ENCODE results near the gene LINC00237. TPM values are rescaled to one million over a fixed set of nuclear protein-coding genes. Genes with fewer than 3 reads are reported as not detected.

LINC00237 gene
- not detected in 2 replicates for total RNA-seq (ENCODE audit: low replicate concordance)

DNA sequence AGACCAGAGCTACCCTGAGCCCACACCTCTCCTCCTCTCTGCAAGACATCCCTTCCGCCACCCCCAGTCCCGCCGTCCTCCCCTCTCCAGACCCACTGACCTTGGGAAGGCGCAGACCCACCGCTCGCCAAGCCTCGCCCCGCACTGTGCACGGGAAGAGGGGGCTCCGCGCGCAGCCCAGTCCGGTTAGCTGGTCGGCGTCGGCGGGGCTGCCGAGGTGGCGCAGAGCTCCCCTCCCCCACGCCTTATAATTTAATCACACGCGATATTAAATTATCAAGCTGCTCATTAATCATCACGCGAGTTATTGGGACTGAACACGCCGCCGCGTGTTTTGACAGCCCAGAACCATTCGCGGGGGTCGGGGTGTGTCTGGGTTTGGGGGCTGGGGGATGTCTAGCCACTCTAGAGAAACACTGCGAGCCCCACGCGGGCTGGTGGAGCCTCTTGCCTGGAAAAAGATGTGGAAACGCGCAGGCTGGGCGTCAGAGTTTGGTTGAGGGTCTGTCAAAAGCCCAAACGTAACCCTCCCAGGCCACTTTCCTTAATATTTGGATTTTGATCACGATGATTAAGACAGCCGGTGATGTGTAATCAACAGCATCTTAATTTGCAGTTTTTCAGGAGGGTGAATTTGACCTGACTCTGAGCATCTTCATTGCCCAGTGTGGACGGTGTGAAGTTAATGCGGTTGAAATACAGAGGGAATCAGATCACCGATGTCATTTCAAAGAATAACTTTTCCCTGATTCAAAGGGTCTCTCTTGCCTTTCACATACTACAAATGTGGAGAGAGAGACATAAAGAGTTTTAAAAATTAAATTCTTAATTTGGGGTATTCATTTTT, at the start of gene LINC00237:
TSS of gene LINC00237 (minus strand) at position 188 of the 847 bp plus-strand sequence.
- H3K4me3 ChIP-seq (ENCODE audit: low read depth, low read length) = no peak within 1 kb of the TSS
- DNase-seq (ENCODE audit: low read depth) = no peak
- TF ChIP-seq, protein P1, sequence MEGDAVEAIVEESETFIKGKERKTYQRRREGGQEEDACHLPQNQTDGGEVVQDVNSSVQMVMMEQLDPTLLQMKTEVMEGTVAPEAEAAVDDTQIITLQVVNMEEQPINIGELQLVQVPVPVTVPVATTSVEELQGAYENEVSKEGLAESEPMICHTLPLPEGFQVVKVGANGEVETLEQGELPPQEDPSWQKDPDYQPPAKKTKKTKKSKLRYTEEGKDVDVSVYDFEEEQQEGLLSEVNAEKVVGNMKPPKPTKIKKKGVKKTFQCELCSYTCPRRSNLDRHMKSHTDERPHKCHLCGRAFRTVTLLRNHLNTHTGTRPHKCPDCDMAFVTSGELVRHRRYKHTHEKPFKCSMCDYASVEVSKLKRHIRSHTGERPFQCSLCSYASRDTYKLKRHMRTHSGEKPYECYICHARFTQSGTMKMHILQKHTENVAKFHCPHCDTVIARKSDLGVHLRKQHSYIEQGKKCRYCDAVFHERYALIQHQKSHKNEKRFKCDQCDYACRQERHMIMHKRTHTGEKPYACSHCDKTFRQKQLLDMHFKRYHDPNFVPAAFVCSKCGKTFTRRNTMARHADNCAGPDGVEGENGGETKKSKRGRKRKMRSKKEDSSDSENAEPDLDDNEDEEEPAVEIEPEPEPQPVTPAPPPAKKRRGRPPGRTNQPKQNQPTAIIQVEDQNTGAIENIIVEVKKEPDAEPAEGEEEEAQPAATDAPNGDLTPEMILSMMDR (IDR thresholded peaks at IDR 0.05; ENCODE audit: insufficient read depth, low read length) = no peak

DNA sequence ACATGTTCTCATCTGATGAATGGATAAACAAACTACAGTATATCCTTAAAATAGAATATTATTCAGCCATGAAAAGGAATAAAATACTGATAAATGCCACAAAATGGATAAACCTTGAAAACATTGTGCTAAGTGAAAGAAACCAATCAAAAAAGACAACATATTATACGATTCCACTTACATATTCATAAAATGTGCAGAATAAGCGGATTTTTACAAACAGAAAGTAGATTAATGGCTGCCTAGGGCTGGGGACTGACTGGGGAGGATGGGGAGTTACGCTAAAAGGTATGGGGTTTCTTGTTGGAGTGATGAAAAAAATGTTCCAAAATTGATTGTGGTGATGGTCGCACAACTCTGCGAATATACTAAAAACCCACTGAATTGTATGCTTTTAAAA, 49.1 kb upstream of the LINC00237 start:
- H3K4me3 ChIP-seq (ENCODE audit: low read depth, low read length) = no peak overlapping the region
- TF ChIP-seq, protein P1 (IDR thresholded peaks at IDR 0.05; ENCODE audit: insufficient read depth, low read length) = no peak
- no peak for DNase-seq (ENCODE audit: low read depth)

GRCh38 chr20:21154692-21155091, 48.5 kb upstream of the LINC00237 start:
- no peak for DNase-seq (ENCODE audit: low read depth)
- no peak overlapping the region for H3K4me3 ChIP-seq (ENCODE audit: low read depth, low read length)
- TF ChIP-seq, protein P1 (IDR thresholded peaks at IDR 0.05; ENCODE audit: insufficient read depth, low read length) = no peak

- TF ChIP-seq, protein P1 (IDR thresholded peaks at IDR 0.05; ENCODE audit: insufficient read depth, low read length) = no peak
- H3K4me3 ChIP-seq (ENCODE audit: low read depth, low read length) = no peak overlapping the region
- DNase-seq (ENCODE audit: low read depth) = no peak
These were observed 45.6 kb upstream of the LINC00237 start for GRCh38 chr20:21151791-21152190.

GRCh38 chr20:21149344-21149743, 43.2 kb upstream of the LINC00237 start:
- DNase-seq (ENCODE audit: low read depth) = no peak

DNA sequence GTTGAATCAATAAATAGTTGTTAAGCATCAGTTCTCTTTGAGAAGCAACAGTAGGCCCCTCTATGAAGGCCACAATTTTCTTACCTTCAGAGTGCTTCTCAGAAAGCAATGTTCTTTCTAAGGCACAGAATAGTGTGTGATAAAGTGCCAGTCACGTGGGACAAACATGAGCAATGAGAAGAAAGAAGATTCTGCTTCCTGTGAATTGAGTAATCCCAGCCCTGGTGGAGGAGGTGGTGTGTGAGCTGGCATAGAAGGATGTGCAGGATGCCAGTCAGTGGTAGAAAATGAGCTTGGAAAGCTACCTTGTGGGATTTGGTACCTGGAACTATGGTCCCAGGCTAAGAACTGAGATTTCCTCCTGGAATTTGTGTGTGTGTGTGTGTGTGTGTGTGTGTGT, 41.4 kb upstream of the LINC00237 start:
- DNase-seq (ENCODE audit: low read depth) = no peak
- TF ChIP-seq, protein P1 (IDR thresholded peaks at IDR 0.05; ENCODE audit: insufficient read depth, low read length) = no peak
- no peak overlapping the region for H3K4me3 ChIP-seq (ENCODE audit: low read depth, low read length)

More at GRCh38 chr20:21149344-21149743, 43.2 kb upstream of the LINC00237 start:
- TF ChIP-seq, protein P1 (IDR thresholded peaks at IDR 0.05; ENCODE audit: insufficient read depth, low read length) = no peak
- H3K4me3 ChIP-seq (ENCODE audit: low read depth, low read length) = no peak overlapping the region

Measured in fibroblast of the aortic adventitia (primary cell).